GM18511 (cell line): ENCODE results near the gene NR2C1.
"Not testable (repeated sequence)": the region's sequence is repeated elsewhere in the genome, so short reads cannot be mapped to it uniquely, and the experiment has no call there.

Source experiments
- ATAC-seq: cut with Tn5 transposase; IDR thresholded peaks from one replicate; pipeline ENCODE4 v1.9.1; 2021; ENCODE audit warnings: mild to moderate bottlenecking, moderate library complexity; ENCODE audit not compliant: unreplicated experiment

Gene NR2C1

DNA sequence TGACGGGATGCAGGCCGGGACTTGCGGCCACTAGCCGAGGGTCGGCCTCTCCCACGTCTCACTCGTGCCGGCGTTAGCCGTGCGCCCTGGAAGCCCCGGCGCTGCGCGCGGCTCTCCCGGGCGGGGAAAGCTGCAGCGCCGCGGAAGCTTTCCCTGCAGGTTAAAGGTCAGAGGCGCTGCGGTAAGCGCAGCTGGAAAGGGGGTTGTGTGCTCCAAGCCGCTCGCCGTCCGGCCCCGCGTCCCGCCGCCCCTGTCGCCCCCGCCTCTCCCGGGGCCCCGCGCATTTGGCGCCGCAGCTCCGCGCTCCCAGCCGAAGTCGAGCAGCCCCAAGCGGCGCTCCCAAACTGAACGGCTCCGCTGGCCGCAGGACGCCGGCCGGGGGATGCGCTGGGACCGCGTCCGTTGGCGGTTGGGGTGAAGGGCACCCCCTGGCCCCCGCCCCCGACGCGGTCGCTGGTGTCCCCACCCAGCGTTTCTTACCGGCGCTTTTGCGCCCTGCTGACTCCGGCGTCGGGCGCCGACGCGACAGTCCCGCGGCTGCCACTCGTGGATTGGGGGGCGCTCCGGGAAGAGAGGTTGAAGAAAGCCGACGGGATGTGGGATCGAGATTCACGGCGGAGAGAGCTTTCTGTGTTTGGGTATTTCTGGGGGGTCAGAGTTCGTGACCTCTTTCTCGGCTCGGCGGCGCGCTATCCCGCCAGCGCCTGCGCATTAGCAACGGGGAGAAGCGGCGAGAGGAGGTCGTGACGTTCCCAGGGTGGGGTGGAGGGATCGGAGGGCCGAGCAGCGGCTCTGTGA, at the start of gene NR2C1:
Gene NR2C1, minus strand, starts transcription at position 719 of the 798 bp plus-strand sequence. CDS start 6,234 bp downstream, outside the sequence.
- peak; percentile 97 for ATAC-seq

DNA sequence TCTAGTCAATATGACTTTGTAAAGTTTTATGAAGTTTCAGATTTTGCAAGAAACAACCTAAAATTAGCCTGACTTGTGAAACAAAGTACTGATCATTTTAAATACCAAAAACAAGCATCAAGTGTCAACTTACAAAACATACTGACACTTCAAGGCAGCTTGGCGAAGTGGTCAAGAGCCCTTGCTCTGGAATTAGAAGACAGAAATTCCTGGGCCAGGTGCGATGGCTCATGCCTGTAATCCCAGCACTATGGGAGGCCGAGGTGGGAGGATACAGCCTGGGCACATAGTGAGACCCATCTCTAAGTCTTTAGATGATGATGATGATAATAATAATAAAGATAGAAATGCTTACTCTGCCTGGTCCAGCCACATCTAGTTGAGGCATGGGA, 45.4 kb upstream of the NR2C1 start:
- ATAC-seq: no peak

DNA sequence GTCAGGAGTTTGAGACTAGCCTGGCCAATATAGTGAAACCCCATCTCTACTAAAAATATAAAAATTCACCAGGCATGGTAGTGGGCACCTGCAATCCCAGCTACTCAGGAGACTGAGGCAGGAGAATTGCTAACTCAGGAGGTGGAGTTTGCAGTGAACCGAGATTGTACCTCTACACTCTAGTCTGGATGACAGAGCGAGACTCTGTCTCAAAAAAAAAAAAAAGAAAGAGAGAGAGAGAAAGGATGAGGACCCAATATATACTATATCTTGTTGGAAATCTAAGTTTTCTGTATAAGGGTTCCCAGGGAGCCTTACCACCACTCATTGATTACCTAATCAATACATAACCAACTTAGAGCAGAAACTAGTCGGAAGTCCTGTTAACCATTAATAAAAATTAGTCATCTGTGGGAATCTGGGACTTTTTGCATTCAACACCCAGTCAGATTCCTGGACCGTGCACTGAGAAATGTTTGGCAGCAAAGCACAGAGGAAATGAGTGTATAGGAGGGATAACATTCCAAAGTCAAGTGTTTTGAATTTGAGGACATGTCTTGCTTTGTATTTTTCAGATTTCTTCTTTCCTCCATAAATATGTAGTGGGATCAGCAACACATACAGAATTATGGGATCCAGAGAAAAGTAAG, 44.8 kb upstream of the NR2C1 start:
- no peak for ATAC-seq

DNA sequence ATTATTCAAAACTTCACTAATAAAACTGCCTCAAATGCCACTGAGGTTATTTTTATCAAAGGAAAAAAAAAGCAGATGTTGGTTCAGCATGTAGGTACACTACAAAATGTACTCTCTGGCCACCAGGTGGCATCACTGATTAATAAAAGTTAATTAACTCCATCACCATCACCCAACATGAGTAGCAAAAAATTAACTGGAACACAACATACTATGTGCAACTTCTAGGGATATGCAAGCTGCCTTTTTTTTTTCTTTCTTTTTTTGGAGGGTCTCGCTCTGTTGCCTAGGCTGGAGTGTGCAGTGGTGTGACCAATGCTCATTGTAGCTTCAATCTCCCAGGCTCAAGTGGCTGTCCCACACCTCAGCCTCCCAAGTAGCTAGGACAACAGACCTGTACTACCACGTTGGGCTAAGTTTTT, 43.8 kb upstream of the NR2C1 start:
- ATAC-seq: peak; percentile 89

DNA sequence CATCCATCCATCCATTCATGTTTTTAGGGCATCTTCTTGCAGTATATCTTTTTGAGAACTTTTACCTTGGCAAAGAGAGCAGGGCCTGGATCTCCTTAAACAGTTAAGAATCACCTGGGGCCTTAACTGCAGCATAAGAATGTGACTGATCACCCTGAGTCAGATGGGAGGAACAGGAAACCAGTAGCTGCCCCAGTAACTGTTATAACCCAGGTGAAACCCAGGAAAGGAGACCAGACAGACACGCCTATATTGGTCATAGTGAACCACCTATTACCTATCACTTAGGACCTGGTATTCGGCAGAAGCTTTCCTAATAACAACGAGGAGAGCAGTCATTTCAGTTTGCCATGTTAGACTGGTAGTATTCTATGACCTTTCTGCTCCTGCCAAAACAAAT, 43.4 kb upstream of the NR2C1 start:
- ATAC-seq: peak; percentile 68

DNA sequence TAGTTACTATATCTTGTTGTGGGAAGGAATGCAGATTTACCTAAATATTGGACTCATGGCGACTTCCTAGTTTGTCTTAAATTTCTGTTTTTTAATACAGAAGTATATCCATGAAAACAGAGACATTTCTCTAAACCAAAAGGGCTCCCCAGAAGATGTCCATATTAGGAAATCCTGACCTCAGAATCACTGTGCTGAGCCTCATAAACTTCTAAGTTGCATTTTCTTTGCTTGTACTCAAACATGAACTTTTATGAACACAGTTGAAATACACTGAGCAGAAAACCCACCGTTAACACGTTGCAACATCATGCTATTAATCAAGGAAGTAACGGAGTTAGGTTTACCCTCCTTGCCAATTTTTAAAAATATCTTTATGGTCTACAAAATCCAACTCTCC, 42.9 kb upstream of the NR2C1 start:
- ATAC-seq: no peak

DNA sequence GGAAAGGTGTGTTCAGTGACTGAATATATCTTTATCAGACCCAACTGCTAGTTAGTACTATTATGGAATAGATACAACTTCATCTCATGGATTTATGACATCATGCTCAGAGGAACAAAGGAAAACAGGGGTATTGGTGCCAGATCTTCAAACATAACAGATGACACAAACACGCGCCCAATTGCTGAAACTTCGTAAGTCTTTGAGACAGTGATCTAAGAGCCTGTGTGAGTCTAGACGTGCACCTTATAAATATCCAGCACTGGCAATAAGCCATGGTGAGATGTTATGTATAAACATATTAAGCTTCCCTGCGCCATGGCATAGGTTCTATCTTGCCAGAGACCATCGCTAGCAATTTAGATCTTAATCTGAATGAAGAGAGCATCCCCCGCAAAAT, 42.2 kb upstream of the NR2C1 start:
- no peak for ATAC-seq

DNA sequence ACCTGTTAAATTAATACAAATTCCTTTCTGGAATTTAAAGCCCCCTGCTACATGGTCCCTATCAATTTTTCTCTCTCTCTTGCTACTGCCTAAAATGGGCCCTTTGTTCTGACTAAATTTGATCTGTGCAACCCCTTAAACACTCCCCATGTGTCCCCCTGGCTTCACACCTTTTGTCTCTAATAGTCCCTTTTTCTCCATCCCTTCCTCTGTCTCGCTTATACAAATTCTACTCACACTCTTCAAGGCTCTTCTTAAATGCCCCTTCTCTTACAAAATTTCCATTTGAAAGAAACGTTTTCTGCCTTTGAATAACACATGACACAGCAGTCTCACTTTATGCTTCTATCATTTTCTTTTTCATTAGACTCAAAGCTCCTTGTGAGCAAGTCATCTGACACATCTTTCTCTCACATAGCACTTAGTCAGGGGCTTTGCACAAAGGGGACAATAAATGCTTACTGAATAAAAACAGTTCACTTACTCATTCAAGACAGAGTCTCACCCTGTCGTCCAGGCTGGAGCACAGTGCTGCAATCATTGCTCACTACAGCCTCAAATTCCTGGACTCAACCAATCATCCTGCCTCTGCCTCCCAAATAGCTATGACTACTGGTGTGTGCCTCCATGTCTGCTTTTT, 41.5 kb upstream of the NR2C1 start:
- ATAC-seq: no peak

DNA sequence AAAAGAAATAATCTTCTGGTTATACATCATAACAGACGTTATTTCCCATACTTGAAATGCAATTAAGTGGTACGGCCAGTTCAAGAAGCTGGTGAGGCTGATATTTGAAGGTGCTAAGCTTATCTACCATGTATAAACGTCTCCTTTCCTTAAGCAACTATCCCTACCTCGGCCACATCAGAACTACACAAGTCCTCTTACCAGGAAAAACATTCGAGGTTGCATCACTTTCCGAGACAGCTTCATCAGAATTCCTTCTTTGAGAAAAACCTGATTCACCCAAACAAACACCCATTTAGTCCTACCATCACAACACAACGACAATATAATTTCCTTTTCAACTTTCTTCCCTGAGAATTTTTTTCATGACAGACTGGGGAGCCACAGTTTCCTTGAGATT, 33.9 kb upstream of the NR2C1 start:
- no peak for ATAC-seq

DNA sequence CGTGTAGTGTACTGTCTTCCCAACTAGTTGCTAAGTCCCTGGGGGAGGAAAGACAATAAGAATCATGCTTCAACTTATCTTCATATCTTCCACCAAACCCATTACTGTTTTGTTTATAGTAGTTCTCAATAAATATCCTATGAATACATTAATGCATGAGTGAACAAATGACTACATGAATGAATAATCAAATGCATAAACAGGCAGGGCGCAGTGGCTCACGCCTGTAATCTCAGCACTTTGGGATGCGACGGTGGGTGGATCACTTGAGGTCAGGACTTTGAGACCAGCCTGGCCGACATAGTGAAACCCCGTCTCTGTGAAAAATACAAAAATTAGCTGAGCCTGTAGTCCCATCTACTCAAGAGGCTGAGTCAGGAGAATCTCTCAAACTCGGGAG, 32.1 kb upstream of the NR2C1 start:
- no peak for ATAC-seq

DNA sequence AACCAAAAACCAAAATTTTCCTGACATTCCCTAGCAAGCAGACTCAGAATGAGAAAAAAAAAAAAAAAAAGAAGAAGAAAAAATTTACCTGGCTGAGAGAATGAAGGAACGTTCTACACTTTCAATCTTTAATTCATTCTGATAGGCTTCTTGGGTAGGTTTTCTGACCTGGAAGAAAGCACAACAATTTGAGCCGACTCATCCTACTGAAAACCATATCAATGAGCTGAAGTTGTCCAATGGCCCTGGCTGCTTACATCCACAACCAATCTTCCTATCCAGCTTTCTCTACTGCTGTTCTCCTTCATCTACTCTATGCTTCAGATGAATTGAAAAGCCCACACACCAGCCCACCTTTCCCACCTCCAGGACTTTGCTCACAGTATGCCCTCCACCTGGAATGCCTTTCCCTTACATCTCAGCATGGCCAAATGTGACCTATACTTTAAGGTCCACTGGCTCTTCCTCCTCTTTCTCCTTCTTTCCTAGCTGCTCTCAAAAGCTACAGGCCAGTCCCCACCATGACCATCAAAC, 31.6 kb upstream of the NR2C1 start:
- no peak for ATAC-seq

DNA sequence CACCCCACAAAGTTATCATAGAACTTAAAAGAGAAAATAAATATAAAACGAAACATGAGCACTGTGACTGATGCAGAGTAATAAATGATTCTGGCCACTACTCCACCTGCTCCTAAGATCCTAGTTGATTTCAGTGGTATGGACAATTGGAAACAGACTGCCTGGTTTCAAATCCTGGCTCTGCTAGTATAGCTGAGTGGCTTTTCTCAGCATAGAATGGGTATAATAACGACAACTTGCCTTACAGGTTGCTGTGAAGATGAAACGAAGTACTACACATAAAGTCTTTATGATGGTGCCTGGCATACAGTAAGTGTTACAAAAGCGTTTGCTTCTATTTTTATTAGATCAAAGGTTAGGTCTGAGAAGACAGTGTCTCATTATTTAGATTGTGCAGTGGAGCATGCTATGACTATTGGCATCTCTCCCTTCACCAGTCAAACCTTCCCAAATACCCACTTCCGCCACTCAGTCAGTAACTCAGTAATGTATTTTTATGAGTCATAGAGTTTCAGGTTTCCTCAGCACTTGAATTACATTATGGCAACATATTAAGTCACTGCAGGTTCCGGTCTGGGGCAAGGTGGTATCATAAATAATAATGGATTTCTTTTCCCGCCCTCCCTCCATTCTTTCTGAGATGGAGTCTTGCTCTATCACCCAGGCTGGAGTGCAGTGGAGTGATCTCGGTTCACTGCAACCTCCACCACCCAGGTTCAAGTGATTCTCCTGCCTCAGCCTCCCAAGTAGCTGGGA, 29.7 kb upstream of the NR2C1 start:
- peak; percentile 97 for ATAC-seq

DNA sequence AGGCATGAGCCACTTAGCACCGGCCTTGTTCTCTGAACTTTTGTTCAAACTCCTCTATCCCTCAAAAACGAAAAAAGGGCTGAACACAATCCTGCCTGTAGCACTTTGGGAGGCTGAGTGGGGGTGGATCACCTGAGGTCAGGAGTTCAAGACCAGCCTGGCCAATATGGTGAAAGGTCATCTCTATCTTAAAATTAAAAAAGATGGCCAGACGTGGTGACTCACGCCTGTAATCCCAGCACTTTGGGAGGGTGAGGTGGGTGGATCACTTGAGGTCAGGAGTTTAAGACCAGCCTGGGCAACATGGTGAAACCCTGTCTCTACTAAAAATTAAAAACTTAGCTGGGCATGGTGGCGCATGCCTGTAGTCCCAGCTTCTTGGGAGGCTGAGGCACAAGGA, 28.5 kb upstream of the NR2C1 start:
- not testable (repeated sequence) for ATAC-seq

DNA sequence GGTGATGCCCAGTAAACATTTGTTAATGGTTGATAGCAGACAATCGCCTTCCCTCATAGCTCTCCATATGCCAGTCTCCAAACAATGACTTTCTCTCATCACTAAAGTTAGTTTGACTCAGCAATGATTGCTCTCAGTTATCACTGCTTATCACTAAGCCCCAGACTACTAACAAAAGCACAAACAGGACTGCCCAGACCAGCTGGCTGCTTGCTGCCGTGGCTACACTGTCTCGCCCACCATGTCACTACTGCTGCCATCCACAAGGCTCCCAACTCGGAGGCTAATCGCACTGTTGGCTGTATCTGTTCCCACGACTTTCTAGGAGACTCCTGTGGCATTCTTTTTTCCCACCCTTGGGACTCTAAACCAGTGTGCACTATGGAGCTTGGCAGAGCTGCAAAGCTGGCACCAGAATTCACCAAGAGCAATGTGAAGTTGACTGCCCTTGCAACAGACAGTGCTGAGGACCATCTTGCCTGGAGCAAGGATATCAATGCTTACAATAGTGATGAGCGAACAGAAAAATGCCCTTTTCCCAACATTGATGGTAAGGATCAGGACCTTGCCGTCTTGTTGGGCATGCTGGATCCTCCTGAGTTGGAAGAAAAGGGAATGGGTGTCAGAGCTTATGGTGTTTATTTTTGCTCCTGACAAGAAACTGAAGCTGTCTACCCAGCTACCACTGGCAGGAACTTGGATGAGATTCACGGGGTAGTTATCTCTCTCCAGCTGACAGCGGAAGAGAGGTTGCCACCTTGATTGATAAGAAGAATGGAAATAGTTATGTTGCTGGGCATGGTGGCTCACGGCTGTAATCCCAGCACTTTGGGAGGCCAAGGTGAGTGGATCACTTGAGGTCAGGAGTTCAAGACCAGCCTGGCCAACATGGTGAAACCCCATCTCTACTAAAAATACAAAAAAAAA, 27.1 kb upstream of the NR2C1 start:
- no peak for ATAC-seq

DNA sequence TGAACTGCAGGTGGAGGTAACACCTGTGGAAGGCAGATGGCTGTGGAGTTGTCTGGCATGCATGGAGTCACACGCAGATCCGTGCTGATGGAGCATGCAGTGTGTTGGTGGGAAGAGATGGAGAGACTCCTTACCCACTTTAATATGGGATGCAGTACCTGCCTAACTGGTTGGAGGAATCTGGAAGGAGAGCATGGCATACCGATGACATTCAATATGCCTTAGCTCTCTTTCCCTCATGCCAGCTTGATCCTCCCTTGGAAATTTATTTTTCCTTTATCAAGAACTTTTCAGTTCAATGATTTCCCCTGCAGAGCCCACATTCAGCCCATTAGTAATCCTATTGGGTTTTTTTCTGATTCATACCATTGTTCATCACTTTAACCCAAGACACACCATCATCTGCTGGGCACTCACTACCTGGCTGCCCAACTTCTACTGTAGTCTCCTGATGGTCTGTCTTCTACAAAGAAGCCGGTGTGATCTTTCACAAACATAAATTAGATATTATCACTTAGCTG, 25.9 kb upstream of the NR2C1 start:
- no peak for ATAC-seq

DNA sequence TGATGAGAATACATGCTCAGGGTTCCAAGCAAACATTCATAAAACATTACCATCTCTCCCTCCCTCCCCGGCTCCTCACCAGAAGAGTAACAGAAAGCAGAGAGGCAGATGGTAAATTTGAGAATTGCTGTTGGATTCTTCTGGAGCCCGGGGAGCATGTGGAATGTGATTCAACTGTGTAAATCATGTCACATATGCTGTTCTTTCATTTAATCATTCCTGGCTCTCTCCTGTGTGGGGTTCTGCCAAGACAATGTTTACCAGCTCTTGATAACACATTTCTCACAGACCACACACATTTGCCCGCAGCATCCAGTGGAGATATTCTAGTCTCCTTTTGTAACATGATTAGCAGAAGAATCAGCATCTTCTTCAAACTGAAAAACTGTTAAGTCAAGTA, 23.4 kb upstream of the NR2C1 start:
- ATAC-seq: no peak

DNA sequence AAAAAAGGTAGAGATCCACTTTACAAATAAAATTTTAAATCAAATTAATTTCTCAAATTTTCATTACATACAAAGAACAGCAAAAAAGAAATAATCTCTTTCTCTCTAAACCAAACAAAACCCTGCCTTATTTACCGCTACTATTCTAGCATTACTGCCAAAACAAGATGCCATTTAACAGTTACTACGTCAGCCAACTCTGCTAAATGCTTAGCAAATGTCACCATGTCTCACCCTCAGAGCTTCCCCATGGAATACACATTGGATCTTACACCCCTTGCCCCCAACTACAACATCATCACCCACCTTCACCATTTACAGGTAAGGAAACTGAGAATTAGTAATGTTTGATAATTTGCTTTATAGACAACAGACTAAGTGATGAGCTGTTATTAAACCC, 23.0 kb upstream of the NR2C1 start:
- ATAC-seq: no peak

DNA sequence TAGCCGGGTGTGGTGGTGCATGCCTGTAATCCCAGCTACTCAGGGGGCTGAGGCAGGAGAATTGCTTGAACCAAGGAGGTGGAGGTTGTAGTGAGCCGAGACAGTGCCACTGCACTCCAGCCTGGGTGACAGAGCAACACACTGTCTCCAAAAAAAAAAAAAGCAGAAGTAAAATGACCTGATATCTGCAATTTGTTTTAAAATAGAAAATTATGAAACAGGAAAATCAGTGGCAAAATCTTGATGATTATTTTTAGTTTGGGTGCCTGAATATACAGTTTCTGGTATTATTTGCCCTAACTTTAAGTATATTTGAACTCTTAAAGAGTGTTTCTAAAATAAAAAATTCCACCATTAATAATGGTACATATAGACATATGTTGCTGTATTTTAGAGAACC, 22.4 kb upstream of the NR2C1 start:
- not testable (repeated sequence) for ATAC-seq

DNA sequence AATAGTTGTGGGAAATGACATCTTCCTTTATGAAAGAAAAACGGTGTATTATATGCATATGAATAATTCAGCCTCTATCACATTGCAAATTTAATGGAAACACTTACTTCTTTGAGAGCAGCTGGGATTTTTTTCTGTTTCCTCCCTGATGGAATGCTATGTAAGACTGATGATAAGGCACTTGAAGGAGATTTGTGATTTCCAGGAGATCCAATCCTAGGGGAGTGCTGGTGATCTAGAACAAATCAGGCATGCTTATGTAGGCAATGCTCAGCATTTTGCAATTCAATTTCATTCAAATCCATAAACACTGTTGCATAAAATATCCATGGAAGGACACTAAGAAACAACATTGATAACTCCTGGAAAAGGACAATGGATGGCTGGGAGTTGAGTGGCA, 16.0 kb upstream of the NR2C1 start:
- no peak for ATAC-seq

DNA sequence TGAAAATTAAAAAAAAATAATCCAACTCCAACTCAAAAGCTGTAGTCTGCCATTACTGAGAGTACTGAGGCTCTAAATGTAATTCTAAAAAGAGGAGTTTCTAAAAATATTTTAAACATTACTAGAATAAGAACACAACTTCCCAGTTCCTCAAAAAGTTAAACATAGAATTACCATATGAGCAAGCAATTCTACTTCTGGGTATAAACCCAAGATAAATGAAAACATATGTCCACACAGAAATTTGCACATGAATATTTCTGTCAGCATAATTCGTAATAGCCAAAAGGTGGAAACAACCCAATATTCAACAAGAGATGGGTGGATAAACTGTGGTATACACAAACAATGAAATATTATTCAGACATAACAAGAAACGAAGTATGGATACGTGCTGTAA, 15.0 kb upstream of the NR2C1 start:
- peak; percentile 79 for ATAC-seq
